Stimulated activated CD8-positive, alpha-beta memory T cell treated with anti-CD3 and anti-CD28 coated beads, Interleukin-7, amount 100 ng/mL, for 48 hours (primary cell): ENCODE results near the gene FBXO27.
"Not testable (repeated sequence)": the region's sequence is repeated elsewhere in the genome, so short reads cannot be mapped to it uniquely, and the experiment has no call there.

Experiments used
- DNase-seq, 2 donors: peaks; one replicate each; pipeline ENCODE4 v3.0.0-alpha.2; 2020; ENCODE audit warnings: low read depth in 1 of 2; ENCODE audit errors: extremely low read depth in 1 of 2

Gene FBXO27

GRCh38 chr19:39032063-39032918 is at the start of gene FBXO27:
FBXO27 (minus strand) TSS chr19:39032549; CDS start chr19:39032227, 322 bp downstream.
- no peak for DNase-seq

GRCh38 chr19:39080431-39080830 is 48.1 kb upstream of the FBXO27 start:
- no peak for DNase-seq

GRCh38 chr19:39078436-39079200 is 46.3 kb upstream of the FBXO27 start:
- no peak for DNase-seq

GRCh38 chr19:39077323-39077722 is 45.0 kb upstream of the FBXO27 start:
- DNase-seq, result no peak

GRCh38 chr19:39074942-39075341 is 42.6 kb upstream of the FBXO27 start:
- DNase-seq, result no peak

- DNase-seq, result no peak
Measured at GRCh38 chr19:39074205-39074692, 41.9 kb upstream of the FBXO27 start.

- no peak for DNase-seq
Measured at GRCh38 chr19:39070888-39071287, 38.5 kb upstream of the FBXO27 start.

- not testable (repeated sequence) for DNase-seq
Measured at GRCh38 chr19:39068259-39068658, 35.9 kb upstream of the FBXO27 start.

GRCh38 chr19:39067104-39067503 is 34.8 kb upstream of the FBXO27 start:
- no peak for DNase-seq

- DNase-seq, result no peak
Measured at GRCh38 chr19:39065928-39066327, 33.6 kb upstream of the FBXO27 start.

- no peak for DNase-seq
Measured at GRCh38 chr19:39064405-39064804, 32.1 kb upstream of the FBXO27 start.

- no peak for DNase-seq
Measured at GRCh38 chr19:39060171-39060570, 27.8 kb upstream of the FBXO27 start.

GRCh38 chr19:39059302-39059701 is 27.0 kb upstream of the FBXO27 start:
- DNase-seq, result no peak

- DNase-seq, result no peak
Measured at GRCh38 chr19:39057615-39058014, 25.3 kb upstream of the FBXO27 start.

GRCh38 chr19:39054091-39054470 is 21.7 kb upstream of the FBXO27 start:
- no peak for DNase-seq

GRCh38 chr19:39053276-39054090 is 21.1 kb upstream of the FBXO27 start:
- DNase-seq, result no peak

GRCh38 chr19:39052846-39053245 is 20.5 kb upstream of the FBXO27 start:
- DNase-seq, result no peak

- DNase-seq, result peak; percentile 20 to 43
Measured at GRCh38 chr19:39052243-39052746, 19.9 kb upstream of the FBXO27 start.

- DNase-seq, result no peak
Measured at GRCh38 chr19:39047073-39047472, 14.7 kb upstream of the FBXO27 start.

GRCh38 chr19:39046037-39046821 is 13.9 kb upstream of the FBXO27 start:
- DNase-seq, result no peak
